GM13977 (cell line): ENCODE results near the gene NRCAM.
A peak's percentile ranks its signal among the peaks of the same experiment; 100 is the strongest.
"Not testable (repeated sequence)": the region's sequence is repeated elsewhere in the genome, so short reads cannot be mapped to it uniquely, and the experiment has no call there.

Experiments
- DNase-seq: peaks from one replicate; pipeline ENCODE4 v3.0.0; 2012; ENCODE audit warnings: low spot score
- in situ Hi-C: fragments of 300-500 bp; cut with MboI; formaldehyde crosslinking; loops from one replicate; pipeline ENCODE4 v1.12.0; 2022; ENCODE audit warnings: low sequenced_read_pairs, low pct_unique_long_range_greater_than_20kb, mixed read lengths, inconsistent platforms; ENCODE audit not compliant: unreplicated experiment
- TF ChIP-seq, protein P1 (sequence below): IDR thresholded peaks from 2 replicates; pipeline ENCODE4 v1.5.1; 2012; ENCODE audit warnings: mild to moderate bottlenecking, control low read depth; ENCODE audit not compliant: insufficient read depth; ENCODE audit errors: extremely low read depth, missing control alignments

NRCAM gene

DNA sequence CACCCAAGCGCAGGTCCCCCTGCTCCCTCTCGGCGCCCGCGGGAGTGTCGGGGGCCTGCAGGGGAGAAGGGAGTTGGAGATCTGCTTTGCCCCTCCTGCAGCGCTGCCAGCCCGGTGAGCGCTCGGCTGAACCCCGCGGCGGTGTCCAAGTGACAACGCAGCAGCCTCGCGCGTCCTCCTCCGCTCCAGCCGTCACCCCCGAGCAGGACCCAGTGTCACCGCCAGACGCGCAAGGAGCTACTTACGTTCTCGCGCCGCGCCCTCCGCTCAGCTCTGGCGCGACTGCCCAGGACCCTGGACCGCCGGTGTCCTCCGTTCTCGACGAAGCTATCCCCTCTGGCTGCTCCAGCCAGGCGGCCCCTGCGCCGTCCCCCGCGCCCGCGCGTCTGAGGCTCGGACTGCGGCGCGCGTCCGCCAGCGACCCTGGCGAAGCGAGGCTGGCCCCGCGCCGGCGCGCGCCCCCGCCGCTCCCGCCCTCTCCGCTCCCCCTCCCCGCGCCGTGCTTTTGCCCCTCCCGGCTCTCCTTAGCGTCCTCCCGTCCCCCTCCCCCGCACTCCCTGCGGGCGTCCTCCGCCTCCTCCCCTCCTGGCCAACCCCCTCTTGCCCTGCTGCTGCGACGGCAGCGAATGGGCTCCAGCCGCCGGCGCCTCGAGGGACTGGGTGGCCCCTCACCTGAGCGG, at the start of gene NRCAM:
Gene NRCAM, minus strand, starts transcription at position 439 of the 680 bp plus-strand sequence. CDS start 216,372 bp downstream, outside the sequence.
- TF ChIP-seq, protein P1, sequence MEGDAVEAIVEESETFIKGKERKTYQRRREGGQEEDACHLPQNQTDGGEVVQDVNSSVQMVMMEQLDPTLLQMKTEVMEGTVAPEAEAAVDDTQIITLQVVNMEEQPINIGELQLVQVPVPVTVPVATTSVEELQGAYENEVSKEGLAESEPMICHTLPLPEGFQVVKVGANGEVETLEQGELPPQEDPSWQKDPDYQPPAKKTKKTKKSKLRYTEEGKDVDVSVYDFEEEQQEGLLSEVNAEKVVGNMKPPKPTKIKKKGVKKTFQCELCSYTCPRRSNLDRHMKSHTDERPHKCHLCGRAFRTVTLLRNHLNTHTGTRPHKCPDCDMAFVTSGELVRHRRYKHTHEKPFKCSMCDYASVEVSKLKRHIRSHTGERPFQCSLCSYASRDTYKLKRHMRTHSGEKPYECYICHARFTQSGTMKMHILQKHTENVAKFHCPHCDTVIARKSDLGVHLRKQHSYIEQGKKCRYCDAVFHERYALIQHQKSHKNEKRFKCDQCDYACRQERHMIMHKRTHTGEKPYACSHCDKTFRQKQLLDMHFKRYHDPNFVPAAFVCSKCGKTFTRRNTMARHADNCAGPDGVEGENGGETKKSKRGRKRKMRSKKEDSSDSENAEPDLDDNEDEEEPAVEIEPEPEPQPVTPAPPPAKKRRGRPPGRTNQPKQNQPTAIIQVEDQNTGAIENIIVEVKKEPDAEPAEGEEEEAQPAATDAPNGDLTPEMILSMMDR = no peak
- in situ Hi-C loops = no loop called here
- peak; percentile 87 for DNase-seq

DNA sequence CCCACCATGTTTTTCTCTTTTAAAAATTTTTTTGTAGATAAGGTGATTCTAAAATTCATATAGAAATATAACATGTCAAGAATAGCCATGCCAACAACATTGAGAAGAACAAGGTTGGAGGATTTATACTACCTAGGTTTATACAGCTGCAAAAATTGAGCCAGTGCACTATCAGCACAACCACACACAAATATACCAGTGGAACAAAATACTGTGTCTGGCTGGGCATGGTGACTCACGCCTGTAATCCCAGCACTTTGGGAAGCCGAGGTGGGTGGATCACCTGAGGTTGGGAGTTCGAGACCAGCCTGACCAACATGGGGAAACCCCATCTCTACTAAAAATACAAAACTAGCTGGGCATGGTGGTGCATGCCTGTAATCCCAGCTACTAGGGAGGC, 48.3 kb upstream of the NRCAM start:
- in situ Hi-C loops, DNase-seq: not testable (repeated sequence)

DNA sequence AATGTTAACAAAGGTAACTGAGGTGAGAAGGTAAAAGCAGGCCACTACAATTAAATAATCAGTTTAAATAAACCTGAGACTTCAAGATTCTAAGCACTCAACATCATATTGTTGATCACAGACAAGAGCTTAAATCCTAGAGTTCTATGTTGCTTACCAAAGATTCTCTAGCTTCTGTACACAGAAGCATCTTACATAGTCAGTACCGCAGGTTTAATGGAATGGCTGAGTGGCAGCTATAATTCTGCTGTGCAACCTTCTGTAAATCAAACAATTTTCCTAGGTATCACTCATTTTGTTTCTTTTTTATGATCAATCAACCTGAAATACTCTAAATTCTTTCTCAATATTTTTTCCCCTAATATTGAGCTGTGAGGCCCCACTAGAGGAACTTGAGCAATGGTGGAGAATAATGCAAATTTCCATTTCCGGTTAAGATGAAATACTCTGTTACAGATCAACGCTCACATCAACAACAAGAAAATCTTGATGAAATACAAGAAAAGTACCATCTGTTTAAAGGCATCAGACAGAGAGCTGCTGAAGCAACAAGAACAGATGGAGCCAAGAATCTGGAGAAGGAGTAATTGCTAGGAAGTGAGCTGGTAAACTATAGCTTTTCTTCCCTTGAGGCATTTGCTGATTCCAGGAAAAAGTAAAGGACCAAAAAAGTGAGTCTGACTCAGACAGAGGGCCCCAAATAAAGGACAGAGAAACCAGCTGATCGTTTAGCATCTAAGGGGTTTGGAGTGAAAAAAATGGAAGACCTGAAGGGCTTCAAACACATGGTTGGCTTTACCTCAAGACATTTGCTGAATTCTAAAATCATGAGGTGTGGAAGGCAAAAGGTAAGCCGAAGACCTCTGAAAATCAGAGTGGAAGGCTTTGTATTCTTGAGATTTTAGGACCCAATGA, 47.1 kb upstream of the NRCAM start:
- in situ Hi-C loops = no loop called here
- DNase-seq = peak; percentile 20
- TF ChIP-seq, protein P1 = no peak

DNA sequence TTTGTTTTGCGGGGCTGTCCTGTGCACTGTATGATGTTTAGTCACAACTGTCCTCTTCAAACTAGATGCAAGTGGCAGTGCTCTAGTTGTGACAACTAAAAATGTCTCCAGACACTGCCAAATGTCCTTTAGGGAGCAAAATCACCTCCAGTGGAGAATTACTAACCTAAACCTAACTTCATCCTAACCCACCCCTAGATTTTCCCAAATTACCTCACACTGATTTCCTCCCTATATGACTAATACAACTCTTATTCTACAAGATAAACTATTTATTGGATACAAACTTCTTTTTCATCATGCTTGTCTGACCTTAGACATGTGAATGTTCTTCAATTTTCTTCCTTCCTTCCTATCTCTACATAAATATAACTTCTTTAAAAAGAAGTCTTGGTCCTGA, 43.3 kb upstream of the NRCAM start:
- no peak for DNase-seq
- TF ChIP-seq, protein P1 = no peak
- in situ Hi-C loops = no loop called here

DNA sequence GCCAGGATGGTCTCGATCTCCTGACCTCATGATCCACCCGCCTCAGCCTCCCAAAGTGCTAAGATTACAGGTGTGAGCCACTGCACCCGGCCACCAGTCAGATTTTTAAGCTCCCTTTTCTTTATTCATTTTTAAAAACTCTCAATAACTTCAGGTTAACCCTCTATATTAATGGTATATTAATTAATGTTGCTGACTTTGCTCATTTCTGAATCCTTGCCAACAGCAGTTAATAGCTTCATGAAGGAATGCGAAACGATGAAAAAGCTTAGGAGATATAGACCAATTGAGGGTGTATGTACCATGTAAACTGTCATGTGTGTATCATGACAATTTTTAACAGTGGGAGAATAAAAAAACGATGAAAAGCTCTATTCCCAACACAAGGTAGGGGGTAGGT, 42.2 kb upstream of the NRCAM start:
- TF ChIP-seq, protein P1 = no peak
- in situ Hi-C loops = no loop called here
- DNase-seq = no peak

DNA sequence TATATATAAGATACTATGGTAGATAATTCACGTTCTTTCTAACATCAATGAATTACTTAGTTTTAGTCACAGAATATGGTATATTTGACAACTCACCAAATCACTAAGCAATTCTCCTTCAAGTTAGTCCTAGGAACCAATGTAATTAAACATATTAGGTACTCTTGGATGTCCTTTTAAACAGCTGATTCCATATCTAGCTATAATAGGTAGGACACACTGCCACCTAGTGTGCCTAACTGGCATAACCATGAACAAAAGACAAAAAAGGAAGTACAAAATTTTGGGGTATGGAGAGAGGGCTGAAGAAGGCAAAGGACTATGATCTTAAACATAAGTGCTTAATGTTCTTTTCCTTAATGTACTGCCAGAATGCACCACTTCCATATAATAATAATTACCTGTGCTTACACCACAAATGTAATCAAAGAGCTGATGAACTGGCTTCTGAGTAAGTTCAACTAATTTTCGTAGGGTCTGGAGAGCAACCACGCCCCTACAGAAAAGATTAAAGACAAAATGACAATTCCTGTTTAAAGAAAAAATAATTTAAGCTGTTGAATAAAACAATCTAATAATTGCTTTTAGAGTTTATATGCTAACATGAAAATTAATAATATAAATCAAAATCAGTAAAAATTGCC, 41.0 kb upstream of the NRCAM start:
- TF ChIP-seq, protein P1 = peak; percentile 81
- in situ Hi-C loops = no loop called here

DNA sequence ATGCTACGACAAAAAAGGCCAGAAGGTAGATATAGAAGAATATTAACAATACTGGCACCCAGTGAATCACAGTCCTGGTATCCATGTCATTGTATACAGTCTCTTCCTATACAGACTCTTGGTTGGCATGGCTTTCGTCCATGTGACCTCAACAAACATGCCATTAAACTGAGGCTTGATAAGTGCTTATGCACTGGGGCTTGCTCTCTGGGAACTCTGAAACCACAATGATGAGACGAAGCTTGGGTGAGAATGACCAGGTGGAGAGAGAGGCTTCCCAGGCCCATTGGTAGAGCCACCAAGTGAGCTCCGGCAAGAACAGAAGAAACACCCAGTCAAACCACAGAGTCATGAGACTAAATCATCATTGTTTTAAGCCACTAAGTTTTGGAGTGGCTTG, 36.5 kb upstream of the NRCAM start:
- TF ChIP-seq, protein P1 = no peak
- no peak for DNase-seq
- in situ Hi-C loops = no loop called here

More for the DNA sequence above, 41.0 kb upstream of the NRCAM start:
- DNase-seq = peak; percentile 56
